ENCODE results near the gene CDK7.

CDK7 gene

GRCh38 chr5:69209602-69210001 is 25.1 kb upstream of the CDK7 start:
- Histone ChIP-seq H3K9me3 (ENCODE audit: low read length) (no peaks in the 10 kb centered on the region), H2AFZ (ENCODE audit: low read length) (no peak overlapping the region), H3K36me3 (ENCODE audit: insufficient read depth, low read length) (peaks cover 17% of the 10 kb centered on the region), H3K27me3 (ENCODE audit: insufficient read depth, low read length) (no peaks in the 10 kb centered on the region), H4K20me1 (ENCODE audit: insufficient read depth, low read length) (no peaks in the 10 kb centered on the region), H3K9ac (ENCODE audit: low read length) (no peak overlapping the region), H3K79me2 (ENCODE audit: insufficient read depth, low read length) (no peaks in the 10 kb centered on the region), H3K27ac (ENCODE audit: low read depth, low read length, poor library complexity, severe bottlenecking) (no peak overlapping the region), H3K9me2 (ENCODE audit: low read depth, low read length) (no peaks in the 10 kb centered on the region), H3K4me2 (ENCODE audit: low read length) (no peak overlapping the region), H3K4me1 (ENCODE audit: insufficient read depth, low read length, severe bottlenecking) (no peaks in the 10 kb centered on the region), H3K4me3 (ENCODE audit: low read depth, low read length, poor library complexity, severe bottlenecking) (no peak overlapping the region), H3F3A (ENCODE audit: insufficient read depth, low read length) (no peaks in the 10 kb centered on the region)
- TF ChIP-seq CTCF (IDR thresholded peaks at IDR 0.05; ENCODE audit: low read length): no peak
- no peak for TF ChIP-seq EZH2 (IDR thresholded peaks at IDR 0.05; ENCODE audit: borderline replicate concordance, low read length)

GRCh38 chr5:69211200-69211599 is 23.5 kb upstream of the CDK7 start:
- Histone ChIP-seq H3K9ac (ENCODE audit: low read length) (no peak overlapping the region), H3K36me3 (ENCODE audit: insufficient read depth, low read length) (peaks cover 17% of the 10 kb centered on the region), H3K27me3 (ENCODE audit: insufficient read depth, low read length) (no peaks in the 10 kb centered on the region), H3K27ac (ENCODE audit: low read depth, low read length, poor library complexity, severe bottlenecking) (no peak overlapping the region), H3F3A (ENCODE audit: insufficient read depth, low read length) (no peaks in the 10 kb centered on the region), H3K9me3 (ENCODE audit: low read length) (no peaks in the 10 kb centered on the region), H3K4me1 (ENCODE audit: insufficient read depth, low read length, severe bottlenecking) (peaks cover 3% of the 10 kb centered on the region), H3K4me3 (ENCODE audit: low read depth, low read length, poor library complexity, severe bottlenecking) (no peak overlapping the region), H2AFZ (ENCODE audit: low read length) (no peak overlapping the region), H3K4me2 (ENCODE audit: low read length) (no peak overlapping the region), H3K79me2 (ENCODE audit: insufficient read depth, low read length) (no peaks in the 10 kb centered on the region), H4K20me1 (ENCODE audit: insufficient read depth, low read length) (no peaks in the 10 kb centered on the region), H3K9me2 (ENCODE audit: low read depth, low read length) (no peaks in the 10 kb centered on the region)
- TF ChIP-seq CTCF (IDR thresholded peaks at IDR 0.05; ENCODE audit: low read length): no peak
- TF ChIP-seq EZH2 (IDR thresholded peaks at IDR 0.05; ENCODE audit: borderline replicate concordance, low read length): no peak

GRCh38 chr5:69212022-69212421 is 22.7 kb upstream of the CDK7 start:
- Histone ChIP-seq H3F3A (ENCODE audit: insufficient read depth, low read length) (no peaks in the 10 kb centered on the region), H3K4me3 (ENCODE audit: low read depth, low read length, poor library complexity, severe bottlenecking) (no peak overlapping the region), H3K36me3 (ENCODE audit: insufficient read depth, low read length) (peaks cover 17% of the 10 kb centered on the region), H2AFZ (ENCODE audit: low read length) (no peak overlapping the region), H3K79me2 (ENCODE audit: insufficient read depth, low read length) (no peaks in the 10 kb centered on the region), H4K20me1 (ENCODE audit: insufficient read depth, low read length) (no peaks in the 10 kb centered on the region), H3K9ac (ENCODE audit: low read length) (no peak overlapping the region), H3K27ac (ENCODE audit: low read depth, low read length, poor library complexity, severe bottlenecking) (no peak overlapping the region), H3K27me3 (ENCODE audit: insufficient read depth, low read length) (no peaks in the 10 kb centered on the region), H3K9me2 (ENCODE audit: low read depth, low read length) (no peaks in the 10 kb centered on the region), H3K9me3 (ENCODE audit: low read length) (no peaks in the 10 kb centered on the region), H3K4me2 (ENCODE audit: low read length) (no peak overlapping the region), H3K4me1 (ENCODE audit: insufficient read depth, low read length, severe bottlenecking) (peaks cover 11% of the 10 kb centered on the region)
- TF ChIP-seq CTCF (IDR thresholded peaks at IDR 0.05; ENCODE audit: low read length) (no peak), EZH2 (IDR thresholded peaks at IDR 0.05; ENCODE audit: borderline replicate concordance, low read length) (no peak)
